GM12878 (cell line): Measurements from ENCODE around the gene XPO5. TPM values are rescaled to one million over a fixed set of nuclear protein-coding genes. Genes with fewer than 3 reads are reported as not detected.

Experiments
- ATAC-seq: fragments of 200-7000 bp; cut with Tn5 transposase; 3 replicates; pipeline ENCODE4 v1.9.1; 2020; ENCODE audit warnings: mild to moderate bottlenecking, moderate library complexity
- BruUV-seq: library from RNA; stranded (reverse); fragments of 400-500 nt; replicated peaks from 2 replicates; lab custom pipeline; 2021; lab: Mats Ljungman, UMichigan
- CTCF ChIA-PET: fragments of 300-600 bp; sonication (Branson Sonifier 250); formaldehyde crosslinking; extraction: SDS; loops from one replicate; lab custom pipeline; 2021; ENCODE audit warnings: inconsistent platforms; lab: Yijun Ruan, JAX
- POLR2A ChIA-PET: fragments of 350-600 bp; formaldehyde crosslinking; extraction: SDS; loops from one replicate; lab custom pipeline; 2021; ENCODE audit warnings: inconsistent platforms; lab: Charles Lee
- RAD21 ChIA-PET: fragments of 300-600 bp; sonication (Branson Sonifier 250); formaldehyde crosslinking; loops from one replicate; lab custom pipeline; 2023; ENCODE audit warnings: antibody characterized with exemption; ENCODE audit not compliant: unreplicated experiment; lab: Charles Lee
- SMC1A ChIA-PET: fragments of 300-600 bp; sonication (Branson Sonifier 250); formaldehyde crosslinking; loops from one replicate; lab custom pipeline; 2023; ENCODE audit not compliant: unreplicated experiment, uncharacterized antibody; lab: Charles Lee
- DNase-seq: peaks from one replicate; pipeline ENCODE4 v3.0.0-alpha.2; 2011; ENCODE audit warnings: low read depth, low spot score
- FAIRE-seq: peaks from 3 replicates; lab custom pipeline; 2011; peaks lifted over from hg19 to GRCh38; lab: Jason Lieb, UNC
- H2AFZ ChIP-seq: 2 replicates; pipeline ENCODE4 v1.6.0; 2011; ENCODE audit warnings: low read depth, low read length, control low read depth; ENCODE audit not compliant: control insufficient read depth
- H3K27ac ChIP-seq: 2 replicates; pipeline ENCODE4 v1.5.1; 2011; ENCODE audit warnings: control low read depth; ENCODE audit not compliant: control insufficient read depth, insufficient read depth
- H3K27me3 ChIP-seq, 2 experiments: replicated peaks in 1 of 2; 2 replicates each; pipeline versions ENCODE4 v1.6.0 to v1.6.1; 2011; ENCODE audit warnings: low read length in 1 of 2; ENCODE audit not compliant: control insufficient read depth in 2 of 2, insufficient read depth in 2 of 2
- H3K36me3 ChIP-seq, 2 experiments: 2 replicates each; pipeline ENCODE4 v1.5.1; 2011; ENCODE audit warnings: low read length in 1 of 2; ENCODE audit not compliant: control insufficient read depth in 2 of 2, insufficient read depth in 2 of 2
- H3K4me1 ChIP-seq: 2 replicates; pipeline ENCODE4 v1.6.1; 2011; ENCODE audit warnings: mild to moderate bottlenecking, low read length, moderate library complexity, mixed read lengths; ENCODE audit not compliant: control insufficient read depth, insufficient read depth
- H3K4me2 ChIP-seq: 2 replicates; pipeline ENCODE4 v1.6.0; 2011; ENCODE audit warnings: control low read depth; ENCODE audit not compliant: control insufficient read depth, insufficient read depth
- H3K4me3 ChIP-seq: fragments of 200-600 bp; sonication (generic); 2 replicates; pipeline ENCODE4 v1.5.1; 2016
- H3K79me2 ChIP-seq: 2 replicates; pipeline ENCODE4 v1.6.0; 2011; ENCODE audit warnings: low read length; ENCODE audit not compliant: control insufficient read depth, insufficient read depth
- H3K9ac ChIP-seq: 2 replicates; pipeline ENCODE4 v1.8.0; 2011; ENCODE audit warnings: low read length, control low read depth, mixed read lengths; ENCODE audit not compliant: control insufficient read depth, insufficient read depth
- H3K9me3 ChIP-seq: replicated peaks from 3 replicates; pipeline ENCODE4 v1.5.1; 2011; ENCODE audit warnings: mild to moderate bottlenecking, low read length; ENCODE audit not compliant: control insufficient read depth, insufficient read depth
- H4K20me1 ChIP-seq: 2 replicates; pipeline ENCODE4 v1.6.0; 2011; ENCODE audit not compliant: control insufficient read depth, insufficient read depth
- ASH2L ChIP-seq: fragments of 300-600, 200-600 bp; sonication (generic); IDR thresholded peaks from 2 replicates; pipeline ENCODE4 v1.6.1; 2017; ENCODE audit warnings: low read depth, mild to moderate bottlenecking, borderline replicate concordance
- ATF2 ChIP-seq: IDR thresholded peaks from 2 replicates; pipeline ENCODE4 v1.6.1; 2012; ENCODE audit warnings: low read length, inconsistent platforms
- BRCA1 ChIP-seq: IDR thresholded peaks from 2 replicates; pipeline ENCODE4 v1.6.1; 2011; ENCODE audit warnings: low read depth, low read length, improper control_type of control experiment
- CBX3 ChIP-seq: fragments of 200-600 bp; sonication (generic); IDR thresholded peaks from 2 replicates; pipeline ENCODE4 v1.6.1; 2016; ENCODE audit warnings: low read depth, borderline replicate concordance
- CHD1 ChIP-seq: IDR thresholded peaks from 2 replicates; pipeline ENCODE4 v1.6.1; 2012; ENCODE audit warnings: low read depth, low read length, improper control_type of control experiment
- E2F4 ChIP-seq: IDR thresholded peaks from 2 replicates; pipeline ENCODE4 v1.6.1; 2012; ENCODE audit warnings: low read depth, low read length, improper control_type of control experiment
- EGR1 ChIP-seq, 2 experiments: IDR thresholded peaks; 1 replicate in 1 of 2; 2 replicates in 1 of 2; pipeline ENCODE4 v1.6.1; 2011 to 2012; ENCODE audit warnings: low read depth in 2 of 2, low read length in 2 of 2, borderline replicate concordance in 1 of 2, mild to moderate bottlenecking in 1 of 2, moderate library complexity in 1 of 2
- ESRRA ChIP-seq: IDR thresholded peaks from 2 replicates; pipeline ENCODE4 v1.6.1; 2012; ENCODE audit warnings: mild to moderate bottlenecking, low read length, improper control_type of control experiment
- EZH2 ChIP-seq: IDR thresholded peaks from 2 replicates; pipeline ENCODE4 v1.6.1; 2012; ENCODE audit warnings: low read depth, mild to moderate bottlenecking, control low read depth, inconsistent platforms, low read length, borderline replicate concordance; ENCODE audit not compliant: control insufficient read depth
- HSF1 ChIP-seq: fragments of 150-350 bp; IDR thresholded peaks from 2 replicates; pipeline ENCODE4 v1.6.1; 2014; ENCODE audit warnings: mild to moderate bottlenecking, low read depth, low read length
- MYC ChIP-seq: IDR thresholded peaks from 2 replicates; pipeline ENCODE4 v1.6.1; 2011; ENCODE audit warnings: mild to moderate bottlenecking, low read length, moderate library complexity, inconsistent platforms; ENCODE audit not compliant: insufficient read depth, insufficient replicate concordance, insufficient read length, severe bottlenecking
- PAX5 ChIP-seq: IDR thresholded peaks from 2 replicates; pipeline ENCODE4 v1.6.1; 2011; ENCODE audit warnings: low read depth, low read length, borderline replicate concordance
- PAX8 ChIP-seq: fragments of 450-650 bp; IDR thresholded peaks from 2 replicates; pipeline ENCODE4 v1.6.1; 2017; ENCODE audit warnings: mild to moderate bottlenecking, moderate library complexity
- PBX3 ChIP-seq: IDR thresholded peaks from 2 replicates; pipeline ENCODE4 v1.6.1; 2011; ENCODE audit warnings: mild to moderate bottlenecking, low read depth, low read length, moderate library complexity; ENCODE audit not compliant: insufficient replicate concordance
- POLR2A ChIP-seq: IDR thresholded peaks from 2 replicates; pipeline ENCODE4 v1.6.1; 2011; ENCODE audit warnings: low read depth, mild to moderate bottlenecking, low read length
- RAD51 ChIP-seq: fragments of 450-650 bp; IDR thresholded peaks from 2 replicates; pipeline ENCODE4 v1.6.1; 2016; ENCODE audit warnings: moderate library complexity, mild to moderate bottlenecking, inconsistent platforms
- RELA ChIP-seq: fragments of 450-650 bp; IDR thresholded peaks from 2 replicates; pipeline ENCODE4 v1.8.0; 2014; ENCODE audit warnings: borderline replicate concordance; ENCODE audit not compliant: partially characterized antibody
- RFX5 ChIP-seq: IDR thresholded peaks from 2 replicates; pipeline ENCODE4 v1.6.1; 2011; ENCODE audit warnings: low read depth, low read length, improper control_type of control experiment
- TARDBP ChIP-seq: IDR thresholded peaks from 2 replicates; pipeline ENCODE4 v1.6.1; 2016; ENCODE audit warnings: borderline replicate concordance
- TCF3 ChIP-seq: IDR thresholded peaks from 2 replicates; pipeline ENCODE4 v1.6.1; 2012; ENCODE audit warnings: low read depth, mild to moderate bottlenecking, low read length, borderline replicate concordance; ENCODE audit not compliant: insufficient read depth
- WGBS: methylation state at CpG from one replicate; pipeline ENCODE4 v1.1.6; 2016; ENCODE audit warnings: low lambda C conversion rate; ENCODE audit not compliant: insufficient replicate concordance, insufficient coverage; ENCODE audit errors: missing lambda C conversion rate; 5-methylcytosine and 5-hydroxymethylcytosine counted together
- in situ Hi-C: fragments of 300-500 bp; cut with MboI; formaldehyde crosslinking; loops from 9 replicates; pipeline ENCODE4 v1.14.3; 2018; ENCODE audit warnings: mixed read lengths
- intact Hi-C: fragments of 100-400 bp; cut with micrococcal nuclease; formaldehyde crosslinking; loops from one replicate; pipeline ENCODE4 v1.14.2; 2022; ENCODE audit not compliant: unreplicated experiment
- polyA plus RNA-seq, 11 experiments: library from polyadenylated mRNA; depleted of rRNA in 4 of 11; unstranded in 6 of 11; stranded (reverse) in 5 of 11; fragments of >200 nt; fragmentation: Nextera tagmentation in 4 of 11; fragmentation: Illumina TruSeq in 1 of 11; extraction: Ambion mirVana in 4 of 11; extraction: Trizol in 1 of 11; gene quantifications; 1 replicate in 1 of 11; 2 replicates in 10 of 11; pipeline versions ENCODE4 v1.2.1 to v1.2.3, GENCODE V29; 2011 to 2016; ENCODE audit warnings: inconsistent platforms in 2 of 11, missing spikeins in 2 of 11, low read depth in 1 of 11
- total RNA-seq, 4 experiments: library from RNA; depleted of rRNA in 3 of 4; stranded (reverse); fragments of >200 nt in 3 of 4; fragmentation: Illumina TruSeq in 1 of 4; extraction: Trizol in 1 of 4; gene quantifications; 2 replicates each; pipeline versions ENCODE4 v1.2.1 to v1.2.3, GENCODE V29; 2013 to 2021

Gene XPO5
- total and polyA plus RNA-seq, 10 of the 15 experiments (the other 5 are each of a cell fraction or from before 2014, with no cell fraction given), result 11.3 to 76.0 (median 41.6) TPM

GRCh38 chr6:43492673-43493072 lies 83.2 kb downstream of the XPO5 start:
- no peak overlapping the region for H3K4me2 ChIP-seq
- 62% methylated on average over 3 of the region's 3 CpGs for WGBS

More at GRCh38 chr6:43492673-43493072, 83.2 kb downstream of the XPO5 start:
- FAIRE-seq (no peak), ATAC-seq (no peak), DNase-seq (no peak)
- Histone ChIP-seq H3K4me1 (no peaks in the 10 kb centered on the region; the same call in 1 of the 2 replicates), H3K4me3 (no peak overlapping the region), H3K79me2 (no peaks in the 10 kb centered on the region), H2AFZ (no peak overlapping the region), H4K20me1 (no peaks in the 10 kb centered on the region; the same call in 1 of the 2 replicates), H3K36me3 (no peaks in the 10 kb centered on the region; a peak in 1 of 4 replicates), H3K9ac (no peak overlapping the region), H3K27me3 (no peaks in the 10 kb centered on the region), H3K27ac (no peak overlapping the region), H3K9me3 (no peaks in the 10 kb centered on the region)
- ChIA-PET SMC1A (interaction anchor here (1.3 to 1.7 kb wide), 2 partner anchors 9 to 13 kb away, joined by 5 read pairs; no protein-coding TSS in a partner anchor), CTCF (interaction anchor here (1.0 to 7.6 kb wide), 6 partner anchors 8 to 65 kb away, joined by 3 to 70 read pairs (median 3); partner anchors contain the start of genes ABCC10 and LRRC73), POLR2A (interaction anchor here (1.3 kb wide), 1 partner anchor 13 kb away, joined by 4 read pairs; no protein-coding TSS in a partner anchor), RAD21 (no interaction called here)
- no TSS peak for BruUV-seq
- intact Hi-C loops, result no loop called here
- in situ Hi-C loops, result no loop called here
- TF ChIP-seq MYC (no peak), POLR2A (no peak), RELA (no peak), TARDBP (no peak), BRCA1 (no peak), ASH2L (no peak), EZH2 (no peak), RFX5 (no peak), PBX3 (no peak), CBX3 (no peak), EGR1 (IDR thresholded peaks at IDR 0.05; ENCODE audit: borderline replicate concordance in 1 of 2, low read depth in 2 of 2, low read length in 2 of 2) (no peak), ATF2 (no peak), PAX5 (no peak), TCF3 (no peak), HSF1 (no peak), RAD51 (no peak), PAX8 (no peak), E2F4 (no peak), CHD1 (no peak), ESRRA (no peak)
